Ovary (tissue), 3 donors: Measurements from ENCODE around the gene ATP10B.

Source experiments
- POLR2A ChIP-seq: fragments of 450-650 bp; IDR thresholded peaks from one replicate; pipeline ENCODE4 v1.6.1; 2017; ENCODE audit warnings: antibody characterized with exemption, mild to moderate bottlenecking, moderate library complexity
- TF ChIP-seq, protein P1 (sequence below), 3 donors: fragments of 450-650 bp in 2 of 3; fragments of 200-600 bp in 1 of 3; IDR thresholded peaks; one replicate each; pipeline versions ENCODE4 v1.5.1 to v1.8.0; 2016 to 2022; ENCODE audit warnings: antibody characterized with exemption in 3 of 3, mild to moderate bottlenecking in 1 of 3
- donor health status: DM: no; HTN: no; CAD: no.

- TF ChIP-seq, protein P1, sequence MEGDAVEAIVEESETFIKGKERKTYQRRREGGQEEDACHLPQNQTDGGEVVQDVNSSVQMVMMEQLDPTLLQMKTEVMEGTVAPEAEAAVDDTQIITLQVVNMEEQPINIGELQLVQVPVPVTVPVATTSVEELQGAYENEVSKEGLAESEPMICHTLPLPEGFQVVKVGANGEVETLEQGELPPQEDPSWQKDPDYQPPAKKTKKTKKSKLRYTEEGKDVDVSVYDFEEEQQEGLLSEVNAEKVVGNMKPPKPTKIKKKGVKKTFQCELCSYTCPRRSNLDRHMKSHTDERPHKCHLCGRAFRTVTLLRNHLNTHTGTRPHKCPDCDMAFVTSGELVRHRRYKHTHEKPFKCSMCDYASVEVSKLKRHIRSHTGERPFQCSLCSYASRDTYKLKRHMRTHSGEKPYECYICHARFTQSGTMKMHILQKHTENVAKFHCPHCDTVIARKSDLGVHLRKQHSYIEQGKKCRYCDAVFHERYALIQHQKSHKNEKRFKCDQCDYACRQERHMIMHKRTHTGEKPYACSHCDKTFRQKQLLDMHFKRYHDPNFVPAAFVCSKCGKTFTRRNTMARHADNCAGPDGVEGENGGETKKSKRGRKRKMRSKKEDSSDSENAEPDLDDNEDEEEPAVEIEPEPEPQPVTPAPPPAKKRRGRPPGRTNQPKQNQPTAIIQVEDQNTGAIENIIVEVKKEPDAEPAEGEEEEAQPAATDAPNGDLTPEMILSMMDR (IDR thresholded peaks at IDR 0.05): no peak
- TF ChIP-seq POLR2A: no peak
Measured at GRCh38 chr5:160852049-160852448, at the start of gene ATP10B.
